ENCODE measurements around the gene KRTAP3-2. TPM values are rescaled to one million over a fixed set of nuclear protein-coding genes. Genes with fewer than 3 reads are reported as not detected.

The KRTAP3-2 gene
- total RNA-seq, 2 experiments from 2014 or later: not detected

GRCh38 chr17:40993839-40994238, 5.9 kb downstream of the KRTAP3-2 start, which contains the start of gene KRTAP3-3:
TSS of gene KRTAP3-3 (minus strand) at chr17:40994164. CDS start at chr17:40994097, 67 bp downstream.
- DNase-seq: no peak
- Mint-ChIP-seq H3K27me3 (peaks cover 43% of the 10 kb centered on the region), H3K27ac (no peak within 1 kb of the TSS), H3K9me3 (no peaks in the 10 kb centered on the region), H3K36me3 (no peaks in the 10 kb centered on the region), H3K4me1 (no peaks in the 10 kb centered on the region), H3K4me3 (no peak within 1 kb of the TSS)

DNA sequence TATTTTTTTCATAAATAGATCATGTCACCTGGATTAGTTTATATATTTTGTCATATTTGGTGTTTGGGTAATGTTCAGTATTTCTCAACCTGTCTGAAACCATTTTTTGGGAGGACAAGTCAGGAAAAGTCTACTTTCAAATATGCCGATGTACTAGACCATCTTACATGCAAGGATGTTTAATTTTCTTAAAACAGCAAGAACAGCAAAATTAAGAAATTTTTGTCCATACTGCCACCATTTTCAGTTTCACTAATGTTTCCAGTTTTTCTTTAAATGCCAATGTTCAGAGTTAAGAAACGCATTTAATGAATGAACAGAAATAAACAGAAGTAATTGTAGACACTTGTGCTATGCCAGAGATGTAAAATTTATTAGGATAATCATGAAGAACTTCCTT, 6.6 kb downstream of the KRTAP3-2 start:
- Mint-ChIP-seq H3K27me3 (peaks cover 36% of the 10 kb centered on the region), H3K4me1 (no peaks in the 10 kb centered on the region), H3K9me3 (no peaks in the 10 kb centered on the region), H3K36me3 (no peaks in the 10 kb centered on the region), H3K4me3 (no peak overlapping the region), H3K27ac (no peak overlapping the region)
- DNase-seq: no peak

- no peak overlapping the region for H3K27ac Mint-ChIP-seq
- no peaks in the 10 kb centered on the region for H3K36me3 Mint-ChIP-seq
- no peak overlapping the region for H3K4me3 Mint-ChIP-seq
- H3K27me3 Mint-ChIP-seq: peaks cover 36% of the 10 kb centered on the region
- no peak for DNase-seq
- no peaks in the 10 kb centered on the region for H3K4me1 Mint-ChIP-seq
- no peaks in the 10 kb centered on the region for H3K9me3 Mint-ChIP-seq
Measured at GRCh38 chr17:40992666-40993065, 7.0 kb downstream of the KRTAP3-2 start.

DNA sequence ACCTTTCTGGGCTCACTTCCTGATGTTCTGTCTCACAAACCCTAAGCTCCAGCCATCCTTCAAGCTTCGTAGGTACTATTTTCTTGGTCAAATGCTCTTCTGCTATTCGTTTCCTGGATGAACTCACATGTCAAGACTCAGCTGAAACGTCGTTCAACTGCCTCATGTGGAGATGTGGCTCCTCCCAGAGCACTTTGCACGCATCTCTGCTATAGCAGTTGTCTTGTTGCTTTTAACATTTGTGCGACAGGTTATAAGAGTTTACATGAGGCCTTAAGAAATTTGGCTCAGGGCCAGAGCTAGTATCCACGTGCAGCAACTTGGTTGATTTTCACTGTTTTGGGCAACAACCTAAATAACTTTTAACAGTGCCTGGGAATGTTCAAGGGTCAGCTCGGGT, 12.8 kb downstream of the KRTAP3-2 start:
- Mint-ChIP-seq H3K4me3 (no peak overlapping the region), H3K9me3 (no peaks in the 10 kb centered on the region), H3K27me3 (peaks cover 6% of the 10 kb centered on the region), H3K4me1 (no peaks in the 10 kb centered on the region), H3K36me3 (no peaks in the 10 kb centered on the region), H3K27ac (no peak overlapping the region)
- DNase-seq: no peak

DNA sequence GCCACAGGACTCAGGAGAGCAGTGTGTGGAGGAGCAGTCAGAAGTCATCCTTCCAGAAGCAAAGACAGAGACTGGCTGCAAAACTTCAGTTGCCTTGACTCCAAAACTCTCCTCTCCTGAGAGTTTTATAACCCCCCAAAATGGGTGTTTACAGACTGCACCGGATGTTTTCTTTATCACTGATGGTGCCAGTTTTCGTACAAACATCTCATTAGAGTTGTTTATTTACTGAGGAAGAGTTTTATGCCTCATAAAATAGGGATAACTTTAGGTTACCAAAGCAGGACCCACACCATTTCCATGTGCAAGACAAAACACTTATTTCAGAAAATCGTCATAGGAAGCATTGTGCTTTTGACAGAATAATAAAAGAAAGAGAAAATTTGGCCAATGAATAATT, 15.5 kb downstream of the KRTAP3-2 start, which contains the start of gene KRT40:
KRT40 (minus strand) TSS at position 101 of the 400 bp plus-strand sequence; CDS start at position 48, 53 bp downstream.
- Mint-ChIP-seq H3K27ac (no peak within 1 kb of the TSS), H3K9me3 (no peaks in the 10 kb centered on the region), H3K27me3 (peaks cover 3% of the 10 kb centered on the region), H3K4me1 (no peaks in the 10 kb centered on the region), H3K4me3 (no peak within 1 kb of the TSS), H3K36me3 (no peaks in the 10 kb centered on the region)
- no peak for DNase-seq

GRCh38 chr17:40981115-40981514, 18.6 kb downstream of the KRTAP3-2 start:
- DNase-seq: no peak
- H3K9me3 Mint-ChIP-seq: no peaks in the 10 kb centered on the region
- H3K4me1 Mint-ChIP-seq: no peaks in the 10 kb centered on the region
- peaks cover 3% of the 10 kb centered on the region for H3K27me3 Mint-ChIP-seq
- H3K4me3 Mint-ChIP-seq: no peak overlapping the region
- no peak overlapping the region for H3K27ac Mint-ChIP-seq
- no peaks in the 10 kb centered on the region for H3K36me3 Mint-ChIP-seq

GRCh38 chr17:40980596-40980995, 19.1 kb downstream of the KRTAP3-2 start:
- DNase-seq: no peak
- H3K36me3 Mint-ChIP-seq: no peaks in the 10 kb centered on the region
- H3K4me3 Mint-ChIP-seq: no peak overlapping the region
- no peaks in the 10 kb centered on the region for H3K9me3 Mint-ChIP-seq
- H3K27me3 Mint-ChIP-seq: peaks cover 3% of the 10 kb centered on the region
- H3K27ac Mint-ChIP-seq: no peak overlapping the region
- no peaks in the 10 kb centered on the region for H3K4me1 Mint-ChIP-seq

- H3K36me3 Mint-ChIP-seq: no peaks in the 10 kb centered on the region
- H3K27ac Mint-ChIP-seq: no peak overlapping the region
- DNase-seq: no peak
- no peaks in the 10 kb centered on the region for H3K9me3 Mint-ChIP-seq
- H3K4me1 Mint-ChIP-seq: no peaks in the 10 kb centered on the region
- no peak overlapping the region for H3K4me3 Mint-ChIP-seq
- H3K27me3 Mint-ChIP-seq: peaks cover 3% of the 10 kb centered on the region
Measured at GRCh38 chr17:40980117-40980516, 19.6 kb downstream of the KRTAP3-2 start.

- no peaks in the 10 kb centered on the region for H3K36me3 Mint-ChIP-seq
- H3K9me3 Mint-ChIP-seq: no peaks in the 10 kb centered on the region
- H3K4me1 Mint-ChIP-seq: no peaks in the 10 kb centered on the region
- H3K27ac Mint-ChIP-seq: no peak overlapping the region
- DNase-seq: no peak
- no peak overlapping the region for H3K4me3 Mint-ChIP-seq
- H3K27me3 Mint-ChIP-seq: no peaks in the 10 kb centered on the region
Measured at GRCh38 chr17:40978575-40979151, 21.0 kb downstream of the KRTAP3-2 start.

DNA sequence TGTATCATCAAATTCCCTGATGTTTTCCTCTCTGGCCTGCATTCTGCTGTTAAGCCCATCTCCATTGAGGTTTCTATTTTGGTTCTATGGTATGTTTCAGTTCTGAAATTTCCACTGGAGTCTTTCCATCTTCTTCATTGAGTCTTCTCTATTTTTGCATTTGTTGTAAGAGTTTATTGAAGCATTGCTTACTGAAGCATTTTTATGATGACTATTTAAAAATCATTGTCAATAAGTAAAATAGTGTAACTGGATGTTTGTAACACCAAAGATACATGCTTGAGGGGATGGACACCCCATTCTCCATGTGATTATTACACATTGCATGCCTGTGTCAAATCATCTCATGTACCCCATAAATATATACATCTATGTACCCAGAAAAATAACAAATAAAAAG, 24.2 kb downstream of the KRTAP3-2 start:
- H3K9me3 Mint-ChIP-seq: no peaks in the 10 kb centered on the region
- no peaks in the 10 kb centered on the region for H3K27me3 Mint-ChIP-seq
- no peaks in the 10 kb centered on the region for H3K36me3 Mint-ChIP-seq
- H3K27ac Mint-ChIP-seq: no peak overlapping the region
- no peak for DNase-seq
- no peak overlapping the region for H3K4me3 Mint-ChIP-seq
- H3K4me1 Mint-ChIP-seq: no peaks in the 10 kb centered on the region

GRCh38 chr17:40974366-40974765, 25.3 kb downstream of the KRTAP3-2 start:
- Mint-ChIP-seq H3K9me3 (no peaks in the 10 kb centered on the region), H3K27ac (no peak overlapping the region), H3K4me1 (no peaks in the 10 kb centered on the region), H3K27me3 (no peaks in the 10 kb centered on the region), H3K36me3 (no peaks in the 10 kb centered on the region), H3K4me3 (no peak overlapping the region)
- DNase-seq: no peak

GRCh38 chr17:40967582-40967981, 32.1 kb downstream of the KRTAP3-2 start:
- Mint-ChIP-seq H3K27me3 (peaks cover 3% of the 10 kb centered on the region), H3K4me1 (no peaks in the 10 kb centered on the region), H3K36me3 (no peaks in the 10 kb centered on the region), H3K4me3 (no peak overlapping the region), H3K27ac (no peak overlapping the region), H3K9me3 (peaks cover 1% of the 10 kb centered on the region)
- no peak for DNase-seq

GRCh38 chr17:40966848-40967247, 32.9 kb downstream of the KRTAP3-2 start, which contains the start of gene KRT39:
TSS of gene KRT39 (minus strand) at chr17:40966948. CDS start at chr17:40966856, 92 bp downstream.
- DNase-seq: no peak
- Mint-ChIP-seq H3K27ac (no peak within 1 kb of the TSS), H3K4me1 (no peaks in the 10 kb centered on the region), H3K27me3 (peaks cover 7% of the 10 kb centered on the region), H3K4me3 (no peak within 1 kb of the TSS), H3K9me3 (peaks cover 1% of the 10 kb centered on the region), H3K36me3 (no peaks in the 10 kb centered on the region)

- peaks cover 1% of the 10 kb centered on the region for H3K9me3 Mint-ChIP-seq
- no peaks in the 10 kb centered on the region for H3K4me1 Mint-ChIP-seq
- H3K27ac Mint-ChIP-seq: no peak overlapping the region
- H3K36me3 Mint-ChIP-seq: no peaks in the 10 kb centered on the region
- DNase-seq: no peak
- H3K27me3 Mint-ChIP-seq: peaks cover 13% of the 10 kb centered on the region
- no peak overlapping the region for H3K4me3 Mint-ChIP-seq
Measured at GRCh38 chr17:40963838-40964237, 35.9 kb downstream of the KRTAP3-2 start.

DNA sequence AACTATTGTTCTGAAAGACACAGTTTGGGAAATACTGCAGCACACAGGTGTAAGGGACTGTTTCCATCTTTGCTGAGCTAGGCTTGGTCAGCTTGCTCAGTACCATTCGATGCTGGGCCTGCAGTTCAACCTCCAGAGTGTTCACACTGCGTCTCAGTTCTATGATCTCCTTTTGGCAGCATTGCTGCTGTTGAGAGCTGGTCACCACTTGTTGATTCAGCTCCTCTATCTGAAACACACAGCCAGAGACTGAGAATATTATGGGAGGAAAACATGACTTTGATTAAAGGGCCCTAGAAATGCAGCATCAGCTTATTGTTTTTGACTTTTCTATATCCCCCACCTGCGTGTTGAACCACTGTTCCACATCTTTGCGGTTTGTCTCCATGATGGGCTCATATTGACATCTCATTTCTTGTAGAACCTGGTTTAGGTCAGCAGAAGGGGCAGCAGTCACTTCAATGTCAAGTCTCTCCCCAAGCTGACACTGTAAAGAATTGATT, 37.6 kb downstream of the KRTAP3-2 start:
- H3K4me3 Mint-ChIP-seq: no peak overlapping the region
- no peak overlapping the region for H3K27ac Mint-ChIP-seq
- peaks cover 1% of the 10 kb centered on the region for H3K9me3 Mint-ChIP-seq
- no peaks in the 10 kb centered on the region for H3K4me1 Mint-ChIP-seq
- DNase-seq: no peak
- H3K36me3 Mint-ChIP-seq: no peaks in the 10 kb centered on the region
- peaks cover 10% of the 10 kb centered on the region for H3K27me3 Mint-ChIP-seq

DNA sequence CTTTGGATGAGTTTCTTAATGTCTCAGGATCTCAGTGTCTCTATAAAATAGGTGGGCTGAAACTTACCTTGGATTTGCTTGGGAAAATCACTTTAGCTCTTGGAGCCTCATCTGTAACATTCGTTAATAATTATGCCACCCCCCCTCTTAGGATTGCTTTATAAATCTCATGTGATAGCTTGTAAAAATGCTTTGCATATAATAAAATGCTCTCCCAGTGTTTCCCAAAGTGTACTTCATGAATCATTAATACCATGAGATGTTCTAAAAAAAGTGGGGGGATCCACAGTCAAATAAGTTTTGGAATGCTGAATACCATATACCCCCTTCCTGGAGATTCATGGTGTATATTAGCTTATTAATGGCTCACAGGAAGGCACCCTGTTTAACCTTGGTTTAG, 38.1 kb downstream of the KRTAP3-2 start:
- peaks cover 1% of the 10 kb centered on the region for H3K9me3 Mint-ChIP-seq
- H3K4me1 Mint-ChIP-seq: no peaks in the 10 kb centered on the region
- DNase-seq: no peak
- no peaks in the 10 kb centered on the region for H3K36me3 Mint-ChIP-seq
- no peak overlapping the region for H3K4me3 Mint-ChIP-seq
- H3K27ac Mint-ChIP-seq: no peak overlapping the region
- H3K27me3 Mint-ChIP-seq: peaks cover 10% of the 10 kb centered on the region
